ENCODE data around the gene SERPINA6.

The SERPINA6 gene

DNA sequence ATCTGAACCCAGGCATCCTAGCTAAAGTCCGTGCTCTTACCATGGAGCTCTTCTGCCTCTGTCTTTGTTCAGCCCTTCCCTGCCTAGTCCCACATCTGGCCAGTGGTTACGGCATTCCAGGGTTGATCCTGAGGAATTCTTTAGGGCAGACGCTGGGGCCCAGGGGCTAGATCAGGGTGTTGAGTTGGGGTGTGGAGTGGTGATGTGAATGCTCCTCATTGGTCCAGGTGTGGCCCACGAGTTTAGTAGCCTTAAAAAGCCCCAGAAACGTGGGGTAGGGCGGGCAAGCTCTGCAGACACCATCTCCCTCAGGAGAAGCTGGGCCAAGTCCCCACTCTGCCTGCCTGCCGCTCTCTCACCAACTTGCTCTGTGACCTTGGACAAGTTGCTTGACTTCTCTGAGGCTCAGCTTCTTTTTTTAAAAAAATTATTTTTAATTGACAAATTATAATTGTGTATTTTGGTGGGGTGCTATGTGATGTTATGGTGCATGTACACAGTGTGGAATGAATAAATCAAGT is 9.0 kb upstream of the SERPINA6 start:
- TF ChIP-seq, protein P1, sequence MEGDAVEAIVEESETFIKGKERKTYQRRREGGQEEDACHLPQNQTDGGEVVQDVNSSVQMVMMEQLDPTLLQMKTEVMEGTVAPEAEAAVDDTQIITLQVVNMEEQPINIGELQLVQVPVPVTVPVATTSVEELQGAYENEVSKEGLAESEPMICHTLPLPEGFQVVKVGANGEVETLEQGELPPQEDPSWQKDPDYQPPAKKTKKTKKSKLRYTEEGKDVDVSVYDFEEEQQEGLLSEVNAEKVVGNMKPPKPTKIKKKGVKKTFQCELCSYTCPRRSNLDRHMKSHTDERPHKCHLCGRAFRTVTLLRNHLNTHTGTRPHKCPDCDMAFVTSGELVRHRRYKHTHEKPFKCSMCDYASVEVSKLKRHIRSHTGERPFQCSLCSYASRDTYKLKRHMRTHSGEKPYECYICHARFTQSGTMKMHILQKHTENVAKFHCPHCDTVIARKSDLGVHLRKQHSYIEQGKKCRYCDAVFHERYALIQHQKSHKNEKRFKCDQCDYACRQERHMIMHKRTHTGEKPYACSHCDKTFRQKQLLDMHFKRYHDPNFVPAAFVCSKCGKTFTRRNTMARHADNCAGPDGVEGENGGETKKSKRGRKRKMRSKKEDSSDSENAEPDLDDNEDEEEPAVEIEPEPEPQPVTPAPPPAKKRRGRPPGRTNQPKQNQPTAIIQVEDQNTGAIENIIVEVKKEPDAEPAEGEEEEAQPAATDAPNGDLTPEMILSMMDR (IDR thresholded peaks at IDR 0.05; ENCODE audit: unreplicated experiment in 3 of 3) = no peak
- Mint-ChIP-seq H3K27me3 (ENCODE audit: low read depth) (no peaks in the 10 kb centered on the region), H3K4me1 (no peaks in the 10 kb centered on the region), H3K27ac (no peak overlapping the region), H3K36me3 (ENCODE audit: low read depth) (no peaks in the 10 kb centered on the region), H3K9me3 (peaks cover 2% of the 10 kb centered on the region), H3K4me3 (no peak overlapping the region)

DNA sequence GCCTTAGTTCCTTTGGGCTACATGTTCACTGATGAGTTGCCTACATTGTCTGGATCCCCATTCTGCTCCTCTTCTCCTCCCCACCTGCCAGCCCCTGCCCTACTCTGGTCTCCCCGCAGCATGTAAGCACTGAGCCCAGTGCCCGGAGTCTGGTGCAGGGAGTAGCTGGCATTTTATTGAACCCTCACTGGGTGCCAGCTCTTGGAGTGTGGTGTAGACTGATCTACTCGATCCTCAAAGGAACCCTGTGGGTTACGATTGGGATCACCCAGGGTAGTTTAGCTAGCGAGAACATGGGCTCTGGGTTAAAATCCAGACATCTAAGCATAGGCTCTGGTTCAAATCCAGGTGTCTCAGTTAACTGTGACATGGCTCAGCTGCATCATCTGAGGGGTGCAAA is 8.3 kb upstream of the SERPINA6 start:
- H3K4me3 Mint-ChIP-seq = no peak overlapping the region
- H3K4me1 Mint-ChIP-seq = no peaks in the 10 kb centered on the region
- H3K9me3 Mint-ChIP-seq = peaks cover 2% of the 10 kb centered on the region
- TF ChIP-seq, protein P1 (IDR thresholded peaks at IDR 0.05; ENCODE audit: unreplicated experiment in 3 of 3) = no peak
- no peaks in the 10 kb centered on the region for H3K27me3 Mint-ChIP-seq (ENCODE audit: low read depth)
- H3K27ac Mint-ChIP-seq = no peak overlapping the region
- no peaks in the 10 kb centered on the region for H3K36me3 Mint-ChIP-seq (ENCODE audit: low read depth)

DNA sequence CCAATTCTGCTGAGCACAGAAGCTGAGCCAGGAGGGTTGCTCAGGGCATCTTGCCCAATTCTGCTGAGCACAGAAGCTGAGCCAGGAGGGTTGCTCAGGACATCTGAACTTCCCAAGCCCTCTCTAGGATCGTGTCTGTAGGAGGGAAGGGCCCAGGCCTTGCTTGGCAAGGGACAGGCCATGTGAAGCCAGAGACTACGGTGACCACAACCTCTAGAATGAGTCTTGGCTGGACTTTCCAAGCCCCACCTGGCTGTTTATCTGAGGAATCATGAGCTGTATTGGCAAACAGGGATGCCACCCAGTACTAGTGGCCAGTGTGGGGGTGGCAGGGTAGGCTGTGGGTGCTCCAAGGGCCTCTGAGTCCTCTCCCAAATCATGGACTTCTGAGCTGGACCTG is 7.7 kb upstream of the SERPINA6 start:
- no peaks in the 10 kb centered on the region for H3K36me3 Mint-ChIP-seq (ENCODE audit: low read depth)
- no peaks in the 10 kb centered on the region for H3K4me1 Mint-ChIP-seq
- peaks cover 2% of the 10 kb centered on the region for H3K9me3 Mint-ChIP-seq
- TF ChIP-seq, protein P1 (IDR thresholded peaks at IDR 0.05; ENCODE audit: unreplicated experiment in 3 of 3) = no peak
- H3K27ac Mint-ChIP-seq = no peak overlapping the region
- H3K27me3 Mint-ChIP-seq (ENCODE audit: low read depth) = no peaks in the 10 kb centered on the region
- H3K4me3 Mint-ChIP-seq = no peak overlapping the region

DNA sequence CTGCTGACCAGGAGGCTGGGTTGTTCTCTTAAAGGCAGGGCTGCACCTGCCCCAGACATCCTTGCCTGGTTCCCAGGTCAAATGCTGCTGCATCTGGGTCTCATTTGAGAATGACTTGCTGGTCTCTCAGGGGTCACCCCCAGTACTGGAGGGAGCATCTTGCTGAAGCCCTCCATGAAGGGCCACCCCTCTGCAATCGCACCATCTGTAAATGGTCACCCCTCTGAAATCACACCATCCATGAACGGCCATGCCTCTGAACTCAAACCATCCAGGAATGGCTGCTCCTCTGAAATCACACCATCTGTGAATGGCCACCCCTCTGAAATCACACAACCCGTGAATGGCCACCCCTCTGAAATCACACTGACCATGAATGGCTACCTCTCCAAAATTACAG is 7.3 kb upstream of the SERPINA6 start:
- no peak overlapping the region for H3K4me3 Mint-ChIP-seq
- no peaks in the 10 kb centered on the region for H3K27me3 Mint-ChIP-seq (ENCODE audit: low read depth)
- no peaks in the 10 kb centered on the region for H3K36me3 Mint-ChIP-seq (ENCODE audit: low read depth)
- H3K27ac Mint-ChIP-seq = no peak overlapping the region
- TF ChIP-seq, protein P1 (IDR thresholded peaks at IDR 0.05; ENCODE audit: unreplicated experiment in 3 of 3) = no peak
- H3K4me1 Mint-ChIP-seq = no peaks in the 10 kb centered on the region
- H3K9me3 Mint-ChIP-seq = peaks cover 2% of the 10 kb centered on the region

DNA sequence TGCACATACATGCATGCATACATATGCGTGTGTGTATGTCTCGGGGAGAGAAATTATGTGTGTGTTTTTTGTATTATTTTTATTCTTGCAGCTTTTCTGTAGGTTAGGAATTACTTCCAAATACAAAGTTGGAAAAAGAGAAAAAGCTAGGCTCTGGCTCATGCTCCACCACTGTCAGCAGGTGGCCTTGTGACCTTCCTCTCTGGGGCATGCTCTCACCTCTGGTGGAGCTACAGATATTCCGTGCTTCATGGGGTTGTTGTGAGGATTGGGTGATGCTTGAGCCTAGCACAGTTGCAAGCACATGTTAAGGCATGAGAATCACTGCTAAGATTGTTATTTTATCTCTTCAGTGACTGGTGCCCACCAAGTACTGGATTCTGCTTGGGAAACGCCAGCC is 6.7 kb upstream of the SERPINA6 start:
- no peaks in the 10 kb centered on the region for H3K27me3 Mint-ChIP-seq (ENCODE audit: low read depth)
- TF ChIP-seq, protein P1 (IDR thresholded peaks at IDR 0.05; ENCODE audit: unreplicated experiment in 3 of 3) = no peak
- H3K4me3 Mint-ChIP-seq = no peak overlapping the region
- peaks cover 2% of the 10 kb centered on the region for H3K9me3 Mint-ChIP-seq
- no peak overlapping the region for H3K27ac Mint-ChIP-seq
- no peaks in the 10 kb centered on the region for H3K4me1 Mint-ChIP-seq
- no peaks in the 10 kb centered on the region for H3K36me3 Mint-ChIP-seq (ENCODE audit: low read depth)

DNA sequence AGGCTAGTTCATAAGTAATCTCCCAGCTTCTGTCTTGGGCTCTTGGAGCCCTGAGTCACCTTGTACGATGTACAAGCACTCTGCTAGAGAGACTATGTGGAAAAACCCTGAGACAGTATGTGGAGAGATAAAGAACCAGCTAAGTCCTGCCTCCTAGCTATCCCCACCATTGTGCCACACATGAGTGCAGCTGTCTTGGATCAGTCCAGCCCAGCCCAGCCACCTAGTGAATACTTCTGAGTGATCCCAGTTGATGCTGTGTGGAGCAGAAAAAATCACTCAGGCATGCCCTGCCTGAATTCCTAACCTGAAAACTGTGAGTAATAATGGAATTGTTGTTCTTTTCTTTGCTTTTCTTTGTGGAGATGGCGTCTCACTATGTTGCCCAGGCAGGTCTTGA is 5.1 kb upstream of the SERPINA6 start:
- Mint-ChIP-seq H3K9me3 (no peaks in the 10 kb centered on the region), H3K36me3 (ENCODE audit: low read depth) (no peaks in the 10 kb centered on the region), H3K27ac (no peak overlapping the region), H3K27me3 (ENCODE audit: low read depth) (peaks cover 4% of the 10 kb centered on the region), H3K4me3 (no peak overlapping the region), H3K4me1 (no peaks in the 10 kb centered on the region)
- TF ChIP-seq, protein P1 (IDR thresholded peaks at IDR 0.05; ENCODE audit: unreplicated experiment in 3 of 3) = no peak
